Endothelial cell of umbilical vein (primary cell): ENCODE measurements around the gene ADGRD1. TPM values are rescaled to one million over a fixed set of nuclear protein-coding genes. Genes with fewer than 3 reads are reported as not detected.

Experiments used
- BruUV-seq: library from RNA; stranded (reverse); fragments of 400-500 nt; replicated peaks from 2 replicates; lab custom pipeline; 2021; lab: Mats Ljungman, UMichigan
- CTCF ChIA-PET: fragments of 300-600, 350-600 bp; sonication (Branson Sonifier 250); formaldehyde crosslinking; loops from one replicate; lab custom pipeline; 2021; ENCODE audit warnings: antibody characterized with exemption, inconsistent platforms; lab: Charles Lee
- POLR2A ChIA-PET: fragments of 300-600, 350-600 bp; sonication (Branson Sonifier 250); formaldehyde crosslinking; loops from one replicate; lab custom pipeline; 2021; ENCODE audit warnings: antibody characterized with exemption, inconsistent platforms; lab: Charles Lee
- DNase-seq: peaks from one replicate; pipeline ENCODE4 v3.0.0-alpha.2; 2011; ENCODE audit warnings: low read depth, low spot score
- FAIRE-seq: peaks from 2 replicates; lab custom pipeline; 2011; peaks lifted over from hg19 to GRCh38; lab: Jason Lieb, UNC
- H2AFZ ChIP-seq: 2 replicates; pipeline ENCODE4 v1.6.0; 2012; ENCODE audit warnings: low read depth, low read length, control low read depth, inconsistent platforms
- H3K27ac ChIP-seq: 2 replicates; pipeline ENCODE4 v1.5.1; 2011; ENCODE audit warnings: low read depth, mild to moderate bottlenecking, control low read depth, low read length, moderate library complexity; ENCODE audit not compliant: insufficient read depth
- H3K27me3 ChIP-seq, 2 experiments: 2 replicates each; pipeline versions ENCODE4 v1.6.0 to v1.6.1; 2011; ENCODE audit warnings: low read length in 2 of 2, mixed read lengths in 1 of 2; ENCODE audit not compliant: control insufficient read depth in 2 of 2, insufficient read depth in 2 of 2
- H3K36me3 ChIP-seq, 2 experiments: 2 replicates in 1 of 2; 3 replicates in 1 of 2; pipeline ENCODE4 v1.5.1; 2011; ENCODE audit warnings: low read length in 2 of 2, mild to moderate bottlenecking in 1 of 2, moderate library complexity in 1 of 2; ENCODE audit not compliant: control insufficient read depth in 2 of 2, insufficient read depth in 2 of 2; ENCODE audit errors: extremely low read depth in 1 of 2
- H3K4me1 ChIP-seq: 3 replicates; pipeline ENCODE4 v1.5.1; 2011; ENCODE audit warnings: mild to moderate bottlenecking, low read length; ENCODE audit not compliant: control insufficient read depth, insufficient read depth; ENCODE audit errors: extremely low read depth
- H3K4me2 ChIP-seq: 2 replicates; pipeline ENCODE4 v1.6.1; 2011; ENCODE audit warnings: low read length, control low read depth, mixed read lengths; ENCODE audit not compliant: insufficient read depth
- H3K4me3 ChIP-seq, 3 experiments: fragments of 200-600 bp in 1 of 3; sonication (generic), shearing (Covaris generic) in 1 of 3; replicated peaks in 1 of 3; 2 replicates each; pipeline ENCODE4 v1.5.1; 2011 to 2016; ENCODE audit warnings: control low read depth in 3 of 3, low read length in 3 of 3, mild to moderate bottlenecking in 2 of 3, inconsistent platforms in 1 of 3, low read depth in 1 of 3, moderate library complexity in 1 of 3; ENCODE audit not compliant: insufficient read depth in 1 of 3
- H3K79me2 ChIP-seq: 2 replicates; pipeline ENCODE4 v1.6.0; 2012; ENCODE audit warnings: low read length, inconsistent platforms; ENCODE audit not compliant: control insufficient read depth, insufficient read depth
- H3K9ac ChIP-seq: replicated peaks from 2 replicates; pipeline ENCODE3; 2011; ENCODE audit warnings: low read length, control low read depth; ENCODE audit not compliant: insufficient read depth; ENCODE audit errors: extremely low read depth
- H3K9me1 ChIP-seq: replicated peaks from 3 replicates; pipeline ENCODE4 v1.6.0; 2011; ENCODE audit warnings: mild to moderate bottlenecking, low read length; ENCODE audit not compliant: control insufficient read depth, insufficient read depth; ENCODE audit errors: extremely low read depth
- H3K9me3 ChIP-seq: replicated peaks from 2 replicates; pipeline ENCODE4 v1.5.1; 2012; ENCODE audit warnings: low read length, inconsistent platforms; ENCODE audit not compliant: control insufficient read depth, insufficient read depth
- H4K20me1 ChIP-seq: replicated peaks from 2 replicates; pipeline ENCODE3; 2011; ENCODE audit warnings: mild to moderate bottlenecking, low read length; ENCODE audit not compliant: control insufficient read depth, insufficient read depth; ENCODE audit errors: extremely low read depth
- CTCF ChIP-seq, 2 donors: IDR thresholded peaks; 1 replicate in 1 of 2; 2 replicates in 1 of 2; pipeline ENCODE4 v1.5.1; 2011; ENCODE audit warnings: low read length in 2 of 2, mild to moderate bottlenecking in 2 of 2, moderate library complexity in 2 of 2, control low read depth in 1 of 2, inconsistent platforms in 1 of 2, low read depth in 1 of 2; ENCODE audit not compliant: insufficient read depth in 1 of 2; ENCODE audit errors: extremely low read depth in 1 of 2
- EZH2 ChIP-seq: IDR thresholded peaks from 2 replicates; pipeline ENCODE4 v1.6.1; 2012; ENCODE audit warnings: borderline replicate concordance, low read depth, mild to moderate bottlenecking, moderate library complexity, low read length, inconsistent platforms; ENCODE audit not compliant: severe bottlenecking
- FOS ChIP-seq: IDR thresholded peaks from 2 replicates; pipeline ENCODE4 v1.6.1; 2011; ENCODE audit warnings: mild to moderate bottlenecking, low read length, moderate library complexity, borderline replicate concordance; ENCODE audit not compliant: insufficient read depth
- GATA2 ChIP-seq: IDR thresholded peaks from 2 replicates; pipeline ENCODE4 v1.7.0; 2011; ENCODE audit warnings: low read depth, mild to moderate bottlenecking, moderate library complexity, mixed read lengths, low read length; ENCODE audit not compliant: insufficient read length, insufficient read depth
- JUN ChIP-seq: IDR thresholded peaks from 2 replicates; pipeline ENCODE4 v1.6.1; 2011; ENCODE audit warnings: borderline replicate concordance, low read depth; ENCODE audit not compliant: insufficient read length, insufficient read depth
- MAX ChIP-seq: IDR thresholded peaks from 2 replicates; pipeline ENCODE4 v1.6.1; 2011; ENCODE audit not compliant: insufficient read depth, insufficient read length
- MYC ChIP-seq: IDR thresholded peaks from one replicate; pipeline ENCODE4 v1.6.1; 2011; ENCODE audit warnings: mild to moderate bottlenecking, low read depth, low read length
- POLR2A ChIP-seq: IDR thresholded peaks from 2 replicates; pipeline ENCODE4 v1.6.1; 2012; ENCODE audit warnings: low read depth, mild to moderate bottlenecking, control low read depth, low read length
- POLR2AphosphoS5 ChIP-seq: IDR thresholded peaks from 2 replicates; pipeline ENCODE4 v1.6.1; 2012; ENCODE audit warnings: low read depth, mild to moderate bottlenecking, control low read depth, low read length, moderate library complexity; ENCODE audit not compliant: insufficient read depth
- dilution Hi-C: fragments of 300-500 bp; cut with MboI; formaldehyde crosslinking; loops from one replicate; pipeline ENCODE4 v1.15.0; 2019; ENCODE audit warnings: low sequenced_read_pairs; ENCODE audit not compliant: extremely low pct_ligation_motif_present
- intact Hi-C: fragments of 100-400 bp; cut with micrococcal nuclease; formaldehyde crosslinking; loops from one replicate; pipeline ENCODE4 v1.10.0; 2022
- polyA plus RNA-seq, 4 experiments: library from polyadenylated mRNA; depleted of rRNA in 3 of 4; stranded (reverse) in 3 of 4; unstranded in 1 of 4; fragments of >200 nt; gene quantifications; 2 replicates each; pipeline versions ENCODE4 v1.2.1 to v1.2.3, GENCODE V29; 2011 to 2012; ENCODE audit warnings: missing spikeins in 1 of 4
- total RNA-seq: library from RNA; stranded (reverse); gene quantifications from 2 replicates; pipeline ENCODE4 v1.2.3, GENCODE V29; 2021

The ADGRD1 gene
- total and polyA plus RNA-seq, 2 donors (not counting 3 experiments of a cell fraction or from before 2014, with no cell fraction given), result 0.07 TPM; not detected in 1

- DNase-seq (no peak), FAIRE-seq (no peak)
- H3K27me3 ChIP-seq, result no peaks in the 10 kb centered on the region
- H3K27ac ChIP-seq, result no peak overlapping the region
- H3K9me1 ChIP-seq, result no peaks in the 10 kb centered on the region
- H3K36me3 ChIP-seq, result no peaks in the 10 kb centered on the region
- H4K20me1 ChIP-seq, result no peaks in the 10 kb centered on the region
- no peaks in the 10 kb centered on the region for H3K79me2 ChIP-seq
- POLR2A ChIA-PET, result no interaction called here
- no peaks in the 10 kb centered on the region for H3K9me3 ChIP-seq
- intact Hi-C loops, result loop anchor here (2.0 to 10.0 kb wide), 2 partner anchors 216 to 368 kb away; no protein-coding TSS in a partner anchor
- no peak overlapping the region for H3K4me2 ChIP-seq
- dilution Hi-C loops, result no loop called here
- no peaks in the 10 kb centered on the region for H3K4me1 ChIP-seq
- CTCF ChIA-PET, result no interaction called here
- BruUV-seq, result no TSS peak
- TF ChIP-seq MYC (no peak), MAX (no peak), POLR2AphosphoS5 (no peak), GATA2 (no peak), POLR2A (no peak), JUN (no peak), CTCF (IDR thresholded peaks at IDR 0.05; ENCODE audit: extremely low read depth in 1 of 2, insufficient read depth in 1 of 2, low read depth in 1 of 2, low read length in 2 of 2) (no peak), FOS (no peak), EZH2 (no peak)
- H3K4me3 ChIP-seq, result no peak overlapping the region
- no peak overlapping the region for H2AFZ ChIP-seq
- H3K9ac ChIP-seq, result no peak overlapping the region
Measured at GRCh38 chr12:131133015-131133905, 179.6 kb downstream of the ADGRD1 start.
